Measurements from ENCODE around the gene ISX.

- TF ChIP-seq CTCF (IDR thresholded peaks at IDR 0.05) (no peak), POLR2A (IDR thresholded peaks at IDR 0.05) (no peak)
Observed at GRCh38 chr22:35089139-35089538, 23.2 kb downstream of the ISX start.
